NCI-H2081 (cell line): ENCODE measurements around the gene IPPK.

Experiments
- DNase-seq, 2 experiments: peaks; one replicate each; lab custom pipeline; 2025; lab: John Stamatoyannopoulos, UW

The IPPK gene

GRCh38 chr9:92614763-92615461 is 55.0 kb downstream of the IPPK start:
- no peak for DNase-seq

DNA sequence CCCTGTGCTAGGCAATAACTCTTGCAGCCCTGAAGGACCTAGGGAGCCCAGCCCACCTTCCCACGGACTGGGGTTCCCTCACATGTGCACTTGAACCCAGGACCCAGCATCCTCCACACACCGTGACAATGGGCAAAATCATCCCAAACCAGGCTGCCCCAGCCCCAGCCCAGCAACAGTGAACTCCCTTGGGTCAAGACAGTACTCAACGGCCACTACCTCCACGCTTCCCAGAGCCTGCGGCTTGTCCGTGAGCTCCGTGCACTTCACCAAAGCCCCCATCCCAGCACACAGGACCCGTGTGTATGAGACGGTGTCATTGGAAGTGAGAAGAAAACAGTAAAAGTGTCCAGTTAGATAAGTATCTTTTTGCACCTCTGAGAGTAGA is 55.8 kb downstream of the IPPK start:
- DNase-seq, result no peak

DNA sequence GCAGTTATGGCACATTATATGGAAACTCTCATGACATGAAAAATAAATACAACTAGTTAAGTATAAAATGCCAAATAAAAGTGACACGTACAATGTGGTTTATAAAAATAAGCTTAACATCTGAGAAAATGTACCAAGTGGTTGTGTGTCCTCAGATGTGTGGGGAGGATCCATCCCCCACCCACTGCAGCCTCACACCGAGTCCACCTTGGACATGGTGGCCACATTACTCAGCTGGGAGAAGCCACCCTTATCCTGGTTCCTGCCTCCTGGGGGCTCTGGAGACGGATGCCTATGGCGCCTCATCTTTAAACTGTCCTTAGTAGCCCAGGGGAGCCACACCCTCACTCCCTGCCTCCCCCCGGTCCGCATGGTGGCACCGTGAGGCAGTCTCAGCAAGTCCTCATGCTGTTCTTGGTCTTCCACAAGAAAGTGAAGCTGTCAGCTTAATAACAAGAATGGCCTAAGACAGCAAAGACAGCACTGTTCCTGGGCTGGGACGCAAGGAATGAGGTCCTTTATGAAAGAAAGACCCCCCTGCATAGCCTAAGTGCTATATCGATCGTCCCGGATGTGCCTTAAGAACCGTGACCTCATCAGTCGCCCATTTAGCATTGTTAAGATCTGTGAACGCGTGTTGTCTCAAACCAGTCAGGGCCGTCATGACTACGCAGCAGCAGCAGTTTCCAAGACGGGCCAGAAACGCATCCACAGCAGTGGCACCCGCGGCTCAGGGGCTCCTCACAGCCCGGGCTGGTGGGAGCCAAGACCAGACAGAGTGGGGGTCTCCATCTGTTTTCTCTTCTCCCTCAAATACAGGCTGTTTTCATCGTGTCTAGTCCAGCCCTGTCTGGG is 56.4 kb downstream of the IPPK start:
- DNase-seq, result no peak

DNA sequence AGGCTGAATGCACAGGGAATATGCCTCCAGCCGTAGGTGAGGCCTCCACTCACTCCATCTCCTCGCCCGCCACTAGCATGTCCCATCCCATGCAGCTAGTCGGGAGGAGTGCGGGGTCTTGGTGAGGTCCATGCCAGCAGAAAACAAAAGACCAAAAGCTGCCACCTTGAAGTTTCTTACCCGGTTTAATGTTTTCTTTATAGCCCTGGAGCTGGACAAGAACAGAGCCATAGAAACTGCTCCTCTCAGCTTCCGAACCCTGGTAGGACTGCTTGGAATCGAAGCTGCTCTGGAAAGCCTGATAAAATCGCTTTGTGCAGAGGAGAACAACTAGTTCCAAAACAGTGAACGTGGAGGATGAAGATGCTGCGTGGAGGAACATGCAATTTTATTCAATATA is 57.1 kb downstream of the IPPK start:
- no peak for DNase-seq

DNA sequence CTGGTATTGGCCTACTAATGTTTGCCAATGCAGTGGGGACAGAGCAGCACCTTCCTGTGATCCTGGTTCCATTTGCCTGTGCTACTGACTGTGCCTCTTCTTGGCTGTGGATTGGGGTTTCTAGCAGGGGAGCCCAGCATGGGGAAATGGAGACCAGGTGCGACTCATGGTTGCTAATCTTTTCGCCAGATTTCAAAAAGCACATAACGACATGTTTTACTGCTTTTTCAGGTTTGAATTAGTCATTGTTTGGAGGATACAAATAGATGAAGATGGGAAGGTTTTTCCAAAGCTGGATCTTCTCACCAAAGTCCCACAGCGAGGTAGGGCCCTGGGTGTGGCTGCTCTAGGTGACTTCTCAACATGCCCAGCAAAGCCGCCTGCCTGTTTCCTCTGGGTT is 57.6 kb downstream of the IPPK start:
- DNase-seq, result no peak

- no peak for DNase-seq
Measured at GRCh38 chr9:92611621-92612285, 58.2 kb downstream of the IPPK start.

DNA sequence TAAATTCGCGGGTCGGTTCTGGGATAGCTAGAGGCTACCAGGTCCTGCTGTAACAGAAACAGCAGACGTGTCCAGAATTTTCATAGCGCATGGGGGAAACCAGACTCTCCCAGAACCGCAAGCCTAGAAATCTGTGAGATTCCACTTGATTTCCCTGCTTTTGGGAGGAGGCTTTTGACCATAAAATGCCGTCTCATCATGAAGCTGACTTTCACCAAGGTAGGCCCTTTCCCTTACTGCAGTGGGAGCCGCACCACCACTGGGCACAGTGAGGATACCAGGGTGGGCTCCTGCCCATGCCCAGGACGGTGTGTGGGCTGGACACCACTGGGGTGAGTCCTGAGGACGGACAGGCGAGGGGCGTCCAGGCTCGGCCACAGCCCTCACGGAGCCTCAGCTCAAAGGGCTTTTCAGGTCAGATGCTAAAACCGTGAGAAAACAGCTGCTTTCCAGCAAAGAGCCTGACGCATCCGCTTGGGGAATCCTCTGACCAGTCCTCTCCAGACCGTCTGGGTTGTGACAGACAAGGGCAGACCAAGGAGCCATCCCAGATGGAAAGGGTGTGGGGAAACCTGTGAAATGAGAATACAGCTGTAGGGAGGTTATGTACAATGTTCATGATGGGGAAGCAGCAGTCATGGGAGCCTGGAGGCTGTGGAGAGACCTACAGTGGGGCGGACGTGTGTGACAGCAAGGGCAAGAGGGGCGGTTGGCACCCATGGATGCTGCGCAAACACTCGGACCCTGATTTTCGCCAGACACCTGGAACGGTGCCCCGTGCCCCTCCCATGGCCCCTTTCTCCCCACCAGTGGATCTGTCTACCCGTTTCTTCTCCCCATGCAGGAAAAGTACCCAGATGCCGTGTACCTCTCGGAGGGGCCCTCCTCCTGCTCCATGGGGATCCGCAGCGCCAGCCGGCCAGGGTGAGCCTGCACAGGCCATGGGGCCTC is 59.2 kb downstream of the IPPK start:
- no peak for DNase-seq

GRCh38 chr9:92608909-92609445 is 61.0 kb downstream of the IPPK start:
- DNase-seq, result peak; percentile 31 to 65

DNA sequence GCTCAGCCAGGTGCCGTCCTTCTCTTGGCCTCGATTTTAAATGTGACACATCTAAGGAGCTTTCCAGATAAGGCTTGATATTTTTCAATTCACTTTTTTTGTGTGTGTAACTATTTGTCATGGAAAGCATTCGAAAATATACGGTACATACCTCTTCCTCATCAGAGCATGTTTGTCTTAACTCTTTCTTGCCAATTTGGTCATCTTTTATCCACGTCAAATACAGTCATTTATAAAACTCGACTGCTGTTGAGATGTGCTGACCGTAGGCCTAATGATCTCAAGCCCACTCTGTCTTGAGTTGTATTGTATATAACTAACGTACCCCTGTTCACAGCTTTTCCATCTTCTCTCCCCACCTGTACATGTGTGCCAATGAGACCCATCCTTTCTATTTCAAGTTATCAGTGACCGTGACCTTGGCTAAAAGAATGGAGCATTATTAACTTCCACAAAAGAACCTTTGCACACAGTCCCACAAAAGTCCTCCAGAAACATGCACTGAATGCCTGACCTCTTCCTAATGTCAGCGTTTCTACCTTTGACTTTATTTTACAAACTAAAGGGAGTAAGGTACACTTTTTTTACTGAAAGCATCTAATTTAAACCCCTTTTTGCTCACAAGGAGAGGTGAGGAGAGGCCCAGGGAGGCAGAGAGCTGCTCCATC is 61.6 kb downstream of the IPPK start:
- DNase-seq, result no peak

DNA sequence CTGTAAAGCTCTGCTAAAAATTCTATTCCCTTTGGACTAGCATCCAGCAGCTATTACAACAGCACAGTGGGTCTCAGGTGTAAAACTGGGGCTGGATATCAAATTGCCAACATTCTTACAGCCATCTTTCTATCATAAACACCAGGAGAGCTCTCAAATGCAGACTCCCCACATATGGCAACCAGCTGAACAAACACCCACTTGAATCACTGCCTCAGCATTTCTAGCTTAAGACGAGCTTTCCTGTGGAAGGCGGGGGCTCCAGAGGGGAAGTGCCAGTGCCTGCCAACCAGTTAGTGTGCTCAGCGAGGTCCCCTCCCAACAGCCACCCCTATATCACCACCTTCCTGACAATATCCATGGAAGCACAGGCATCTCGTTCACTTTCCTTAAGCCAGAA is 62.2 kb downstream of the IPPK start:
- peak; percentile 68 to 89 for DNase-seq

- no peak for DNase-seq
Measured at GRCh38 chr9:92607088-92607487, 62.8 kb downstream of the IPPK start.

DNA sequence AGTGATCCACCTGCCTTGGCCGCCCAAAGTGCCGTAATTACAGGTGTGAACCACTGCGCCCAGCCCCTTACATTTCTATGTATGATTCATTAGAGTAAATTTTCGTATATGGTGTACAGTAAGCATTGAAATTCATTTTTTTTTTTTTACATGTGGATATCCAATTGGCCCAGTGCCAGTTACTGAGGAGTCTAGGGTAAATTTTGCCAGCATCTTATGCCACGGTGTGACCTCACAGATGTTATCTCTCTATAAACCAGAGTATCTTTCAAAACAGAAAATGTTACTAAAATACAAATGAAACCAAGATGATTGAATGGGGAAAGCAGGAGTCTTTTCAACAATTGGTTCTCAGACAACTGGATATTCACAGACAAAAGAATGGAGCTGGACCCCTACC is 64.7 kb downstream of the IPPK start:
- no peak for DNase-seq

DNA sequence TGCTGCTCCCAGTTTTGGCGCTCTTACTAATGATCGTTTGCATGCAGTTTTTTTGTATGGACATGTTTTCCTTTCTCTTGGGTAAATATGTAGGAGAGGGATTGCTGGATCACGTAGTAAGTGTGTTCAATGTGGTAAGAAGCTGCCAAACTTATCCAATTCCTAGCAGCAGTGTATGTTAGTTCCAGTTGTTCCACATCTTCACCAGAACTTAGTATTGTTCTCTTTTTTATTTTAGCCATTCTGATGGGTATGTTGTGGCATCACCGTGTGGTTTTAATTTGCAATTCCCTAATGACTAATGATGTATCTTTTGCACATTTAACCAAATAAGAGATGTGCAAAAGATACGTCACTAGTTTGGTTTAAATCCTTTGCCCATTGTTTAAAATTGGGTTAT is 65.9 kb downstream of the IPPK start:
- DNase-seq, result no peak

DNA sequence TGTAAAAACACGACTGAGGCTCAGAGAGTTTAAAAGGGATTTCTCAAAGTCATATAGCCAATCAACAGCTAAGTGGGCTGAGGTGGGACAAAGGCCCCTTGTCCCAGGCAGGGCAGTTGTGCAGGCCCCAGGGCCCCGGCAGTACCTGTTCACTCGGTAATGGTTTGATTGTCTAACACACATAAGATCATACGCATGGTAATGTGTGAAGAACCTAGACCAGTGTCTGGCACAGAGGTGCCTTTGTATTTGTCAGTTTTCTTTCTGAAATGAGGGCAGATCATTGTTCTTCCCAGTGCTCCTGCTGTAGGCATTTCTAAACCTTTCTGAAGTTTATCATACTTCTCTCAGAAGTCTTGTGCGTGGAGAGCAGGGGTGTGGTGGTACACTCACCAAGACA is 66.8 kb downstream of the IPPK start:
- no peak for DNase-seq

GRCh38 chr9:92602413-92602812 is 67.5 kb downstream of the IPPK start:
- DNase-seq, result no peak

GRCh38 chr9:92601451-92601850 is 68.5 kb downstream of the IPPK start:
- DNase-seq, result no peak

DNA sequence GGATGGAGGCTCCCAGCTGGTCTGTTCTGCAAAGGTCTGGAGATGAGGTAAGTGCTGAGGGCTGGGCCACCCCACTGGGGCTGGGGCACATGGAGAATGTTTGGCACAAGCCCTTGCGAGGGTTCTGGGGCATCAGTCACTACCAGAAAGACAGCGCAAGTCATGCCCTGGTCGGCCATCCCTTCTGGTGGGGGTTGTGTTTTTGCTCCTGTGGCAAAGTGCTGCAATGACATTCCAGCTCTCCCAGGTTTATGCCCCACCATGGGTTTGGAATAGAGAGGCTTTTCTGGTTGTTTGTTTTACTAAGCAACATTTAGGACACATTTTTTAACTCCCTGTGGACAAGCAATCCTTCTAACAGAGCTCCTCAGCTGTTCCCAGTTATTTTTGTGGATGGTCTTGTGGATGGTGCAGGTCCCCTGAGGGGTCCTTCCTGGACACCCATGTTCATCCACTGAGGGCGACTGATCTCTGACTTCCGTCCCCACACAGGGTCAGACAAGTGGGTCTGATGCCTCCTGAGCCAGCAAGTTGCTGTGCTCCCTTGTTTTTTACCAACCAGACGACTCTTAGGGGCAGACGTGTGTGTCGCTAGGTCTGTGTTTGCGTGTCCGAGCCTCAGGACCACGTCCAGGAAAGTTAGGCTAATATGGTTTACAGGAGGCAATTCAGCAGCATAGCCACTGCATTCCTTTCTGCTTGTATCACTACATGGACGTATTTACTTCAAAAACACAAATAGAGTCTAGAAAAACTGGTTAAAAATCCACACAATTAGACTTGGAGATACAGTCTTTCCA is 69.3 kb downstream of the IPPK start:
- DNase-seq, result no peak

DNA sequence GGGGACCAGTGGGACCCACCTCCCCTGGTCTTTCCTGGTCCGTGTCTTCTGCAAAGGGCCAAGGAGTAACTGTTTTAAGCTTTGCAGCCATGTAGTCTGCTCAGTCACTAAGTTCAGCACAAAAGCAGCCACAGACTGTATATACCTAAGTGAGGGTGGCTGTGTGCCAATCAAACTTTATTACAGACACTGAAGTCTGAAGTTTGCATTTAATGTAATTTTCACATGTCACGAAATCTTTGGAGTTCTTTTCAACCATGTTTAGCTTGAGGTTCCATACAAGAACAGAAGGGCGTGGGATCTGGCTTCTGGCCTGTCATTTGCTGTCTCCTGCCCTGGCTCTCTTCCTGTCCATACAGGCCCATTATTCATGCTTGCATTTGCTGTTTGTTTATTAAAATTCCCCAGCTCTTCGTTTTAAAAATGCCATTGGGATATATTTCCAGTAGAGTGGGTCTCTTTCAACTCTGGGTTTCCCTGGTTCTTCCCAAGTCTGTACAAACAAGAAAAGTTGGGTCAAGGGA is 69.9 kb downstream of the IPPK start:
- DNase-seq, result no peak

- DNase-seq, result no peak
Measured at GRCh38 chr9:92598382-92598781, 71.5 kb downstream of the IPPK start.

DNA sequence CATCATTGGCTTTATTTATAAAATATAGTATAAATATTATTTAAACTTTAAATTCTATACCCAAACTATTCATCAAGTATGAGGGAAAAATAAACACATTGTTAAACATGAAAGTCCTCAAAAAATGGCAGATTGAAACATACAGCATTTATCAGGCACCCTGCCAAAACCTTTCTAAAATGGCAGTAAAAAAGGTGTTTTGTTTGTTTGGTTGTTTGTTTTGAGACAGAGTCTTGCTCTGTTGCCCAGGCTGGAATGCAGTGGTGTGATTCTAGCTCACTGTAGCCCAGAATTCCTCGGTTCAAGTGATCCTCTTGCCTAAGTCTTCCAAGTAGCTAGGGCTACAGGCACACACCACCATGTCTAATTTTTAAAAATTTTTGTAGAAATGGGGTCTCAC is 74.0 kb downstream of the IPPK start:
- no peak for DNase-seq
